ENCODE measurements around the gene LCN9. TPM values are rescaled to one million over a fixed set of nuclear protein-coding genes. Genes with fewer than 3 reads are reported as not detected.

LCN9 gene
- total and polyA plus RNA-seq, 4 experiments from 2014 or later = not detected

DNA sequence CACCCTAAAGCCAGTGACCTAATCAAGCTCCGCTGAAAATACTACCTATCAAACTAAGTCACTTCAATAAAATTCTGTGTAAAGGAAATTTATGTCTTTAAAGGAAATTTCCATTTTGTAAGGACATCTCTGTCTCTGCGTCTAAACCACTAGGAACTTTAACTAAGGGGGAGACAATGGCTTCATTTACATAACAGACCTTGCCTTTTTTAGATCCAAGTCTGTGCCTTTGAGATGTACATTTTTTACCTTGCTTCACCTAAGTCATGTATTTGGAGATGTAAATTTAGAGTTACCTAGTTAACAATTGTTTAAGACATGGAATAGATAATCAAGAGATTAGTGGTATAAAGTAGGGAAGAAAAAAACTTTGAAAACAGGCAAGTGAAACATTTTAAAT lies 13.6 kb upstream of the LCN9 start:
- no peak overlapping the region for H3K4me3 ChIP-seq (ENCODE audit: low read length in 2 of 2)
- no peak for DNase-seq
- intact Hi-C loops (cut with micrococcal nuclease) = no loop called here
- Mint-ChIP-seq H3K36me3 (peaks cover 0 to 4% of the 10 kb centered on the region in 2 donors), H3K4me3 (no peak overlapping the region), H3K4me1 (no peaks in the 10 kb centered on the region), H3K27me3 (peaks cover 4 to 6% of the 10 kb centered on the region in 2 donors), H3K27ac (no peak overlapping the region), H3K9me3 (peaks cover 7 to 59% (median 47%) of the 10 kb centered on the region in 8 donors)
- no peaks in the 10 kb centered on the region for H3K4me1 ChIP-seq (ENCODE audit: insufficient read depth, low read length)
- no peaks in the 10 kb centered on the region for H3K36me3 ChIP-seq (ENCODE audit: insufficient read depth, low read length)
- H3K27me3 ChIP-seq (ENCODE audit: insufficient read depth, low read length) = no peaks in the 10 kb centered on the region
- ChIA-PET CTCF (ENCODE audit: partially characterized antibody) (no interaction called here), POLR2A (ENCODE audit: partially characterized antibody) (no interaction called here)
- peaks cover 0 to 31% of the 10 kb centered on the region in 2 donors for H3K9me3 ChIP-seq (ENCODE audit: control insufficient read depth in 1 of 2, low read length in 2 of 2)
- H3K27ac ChIP-seq (ENCODE audit: low read depth, low read length) = no peak overlapping the region

DNA sequence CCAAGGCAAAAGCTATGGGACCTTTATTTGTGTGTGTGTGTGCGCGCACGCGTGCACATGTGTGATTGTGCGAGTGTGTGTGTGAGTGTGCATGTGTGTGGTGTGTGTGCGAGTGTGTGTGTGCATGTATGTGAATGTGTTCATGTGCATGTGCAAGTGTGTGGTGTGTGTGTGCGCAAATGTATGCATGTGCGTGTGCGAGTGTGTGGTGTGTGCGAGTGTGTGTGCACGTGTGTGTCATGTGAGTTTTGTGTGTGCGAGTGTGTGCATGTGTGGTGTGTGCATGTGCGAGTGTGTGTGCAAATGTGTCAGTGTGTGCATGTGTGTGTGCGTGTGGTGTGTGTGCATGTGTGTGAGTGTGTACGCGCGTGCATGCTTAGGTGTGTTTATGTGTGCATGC lies 12.7 kb upstream of the LCN9 start:
- Histone ChIP-seq H3K27ac (ENCODE audit: low read depth, low read length) (no peak overlapping the region), H3K4me1 (ENCODE audit: insufficient read depth, low read length) (no peaks in the 10 kb centered on the region), H3K36me3 (ENCODE audit: insufficient read depth, low read length) (no peaks in the 10 kb centered on the region), H3K9me3 (ENCODE audit: control insufficient read depth in 1 of 2, low read length in 2 of 2) (peaks cover 0 to 23% of the 10 kb centered on the region in 2 donors), H3K27me3 (ENCODE audit: insufficient read depth, low read length) (no peaks in the 10 kb centered on the region), H3K4me3 (ENCODE audit: low read length in 2 of 2) (no peak overlapping the region)
- ChIA-PET POLR2A (ENCODE audit: partially characterized antibody) (no interaction called here), CTCF (ENCODE audit: partially characterized antibody) (no interaction called here)
- Mint-ChIP-seq H3K27ac (no peak overlapping the region), H3K4me1 (no peaks in the 10 kb centered on the region), H3K9me3 (peaks cover 6 to 50% (median 38%) of the 10 kb centered on the region in 8 donors), H3K4me3 (no peak overlapping the region), H3K27me3 (peaks cover 6 to 10% of the 10 kb centered on the region in 2 donors), H3K36me3 (peaks cover 0 to 2% of the 10 kb centered on the region in 2 donors)
- intact Hi-C loops (cut with micrococcal nuclease) = no loop called here
- DNase-seq = no peak

DNA sequence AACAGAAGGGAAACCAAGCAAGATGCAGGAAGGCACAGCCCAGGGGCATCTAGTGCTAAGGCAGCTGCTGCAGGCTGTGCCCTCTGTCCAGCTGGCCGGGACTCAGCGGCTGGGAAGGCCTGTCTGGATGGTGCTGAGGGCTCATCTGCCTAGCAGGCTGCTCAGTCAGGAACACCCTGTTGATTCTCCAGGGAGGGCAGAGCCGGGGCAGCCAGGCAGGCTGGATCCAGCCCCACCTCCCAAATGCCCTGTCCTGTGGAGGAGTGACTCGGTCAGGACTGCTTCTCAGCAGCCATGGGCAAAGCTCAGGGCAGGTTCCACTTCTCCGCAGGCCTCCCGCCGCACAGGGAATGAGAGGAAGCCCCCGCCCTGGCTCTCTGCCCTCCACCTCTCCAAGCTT lies 7.8 kb upstream of the LCN9 start:
- H3K36me3 Mint-ChIP-seq = no peaks in the 10 kb centered on the region
- H3K27ac ChIP-seq (ENCODE audit: low read depth, low read length) = no peak overlapping the region
- no peaks in the 10 kb centered on the region for H3K36me3 ChIP-seq (ENCODE audit: insufficient read depth, low read length)
- no peak overlapping the region for H3K4me3 Mint-ChIP-seq
- POLR2A ChIA-PET (ENCODE audit: partially characterized antibody) = no interaction called here
- H3K9me3 ChIP-seq (ENCODE audit: control insufficient read depth in 1 of 2, low read length in 2 of 2) = no peaks in the 10 kb centered on the region
- H3K27me3 ChIP-seq (ENCODE audit: insufficient read depth, low read length) = no peaks in the 10 kb centered on the region
- H3K27me3 Mint-ChIP-seq = peaks cover 12 to 13% of the 10 kb centered on the region in 2 donors
- no peak overlapping the region for H3K27ac Mint-ChIP-seq
- H3K4me1 Mint-ChIP-seq = no peaks in the 10 kb centered on the region
- H3K9me3 Mint-ChIP-seq = peaks cover 0 to 4% (median 2%) of the 10 kb centered on the region in 8 donors
- H3K4me3 ChIP-seq (ENCODE audit: low read length in 2 of 2) = no peak overlapping the region
- H3K4me1 ChIP-seq (ENCODE audit: insufficient read depth, low read length) = no peaks in the 10 kb centered on the region
- intact Hi-C loops (cut with micrococcal nuclease) = no loop called here
- no peak for DNase-seq
- CTCF ChIA-PET (ENCODE audit: partially characterized antibody) = no interaction called here

DNA sequence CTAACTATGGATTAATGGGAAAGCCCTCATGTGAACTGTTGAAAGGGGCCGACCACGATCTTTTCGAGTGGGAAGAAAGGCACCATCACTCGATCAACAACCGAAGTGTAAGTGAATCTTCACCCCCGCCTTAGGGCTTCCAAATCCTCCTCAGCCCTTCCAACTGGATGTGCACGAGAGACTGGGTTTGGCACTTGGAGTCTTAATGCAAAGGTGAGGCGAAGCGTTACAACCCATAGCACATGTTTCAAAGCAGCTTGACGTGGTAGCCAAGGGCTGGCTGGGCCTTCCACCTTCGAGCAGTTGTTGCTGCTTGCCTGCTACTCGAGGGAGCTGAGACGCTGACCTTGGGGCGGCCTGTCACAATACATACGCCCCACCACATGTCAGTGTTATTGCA lies 5.7 kb upstream of the LCN9 start:
- POLR2A ChIA-PET (ENCODE audit: partially characterized antibody) = no interaction called here
- H3K4me3 Mint-ChIP-seq = no peak overlapping the region
- no peak overlapping the region for H3K27ac ChIP-seq (ENCODE audit: low read depth, low read length)
- CTCF ChIA-PET (ENCODE audit: partially characterized antibody) = interaction anchor here (0.9 kb wide), 1 partner anchor 36 kb away, joined by 3 read pairs; no protein-coding TSS in a partner anchor
- DNase-seq = no peak
- no peaks in the 10 kb centered on the region for H3K4me1 Mint-ChIP-seq
- no peaks in the 10 kb centered on the region for H3K27me3 ChIP-seq (ENCODE audit: insufficient read depth, low read length)
- H3K36me3 ChIP-seq (ENCODE audit: insufficient read depth, low read length) = no peaks in the 10 kb centered on the region
- H3K9me3 Mint-ChIP-seq = no peaks in the 10 kb centered on the region
- H3K9me3 ChIP-seq (ENCODE audit: control insufficient read depth in 1 of 2, low read length in 2 of 2) = no peaks in the 10 kb centered on the region
- H3K36me3 Mint-ChIP-seq = no peaks in the 10 kb centered on the region
- no peak overlapping the region for H3K27ac Mint-ChIP-seq
- intact Hi-C loops (cut with micrococcal nuclease) = no loop called here
- no peaks in the 10 kb centered on the region for H3K4me1 ChIP-seq (ENCODE audit: insufficient read depth, low read length)
- no peak overlapping the region for H3K4me3 ChIP-seq (ENCODE audit: low read length in 2 of 2)
- H3K27me3 Mint-ChIP-seq = peaks cover 12 to 13% of the 10 kb centered on the region in 2 donors

DNA sequence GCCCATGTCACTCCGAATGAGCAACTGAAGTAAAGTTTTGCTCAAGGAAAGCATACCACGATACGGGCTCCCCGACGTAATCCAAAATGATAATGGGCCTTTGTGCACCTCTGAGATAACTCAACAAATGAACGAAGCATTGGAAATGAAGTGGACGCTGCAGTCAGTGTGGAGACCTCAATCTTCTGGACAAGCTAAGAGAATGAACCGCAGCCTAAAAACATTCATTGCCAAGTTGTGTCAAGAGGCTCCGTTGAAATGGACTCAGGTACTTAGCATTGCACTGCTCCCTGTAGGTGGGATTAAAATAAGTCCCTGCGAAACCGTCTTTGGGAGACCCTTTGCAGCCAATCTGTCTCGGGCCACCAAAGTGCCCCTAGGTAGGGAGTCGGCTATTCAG lies 3.9 kb upstream of the LCN9 start:
- H3K4me3 ChIP-seq (ENCODE audit: low read length in 2 of 2) = no peak overlapping the region
- DNase-seq = no peak
- no peak overlapping the region for H3K27ac ChIP-seq (ENCODE audit: low read depth, low read length)
- CTCF ChIA-PET (ENCODE audit: partially characterized antibody) = no interaction called here
- H3K27me3 Mint-ChIP-seq = peaks cover 9 to 10% of the 10 kb centered on the region in 2 donors
- intact Hi-C loops (cut with micrococcal nuclease) = no loop called here
- no peaks in the 10 kb centered on the region for H3K36me3 ChIP-seq (ENCODE audit: insufficient read depth, low read length)
- H3K4me1 Mint-ChIP-seq = no peaks in the 10 kb centered on the region
- no peaks in the 10 kb centered on the region for H3K4me1 ChIP-seq (ENCODE audit: insufficient read depth, low read length)
- H3K36me3 Mint-ChIP-seq = no peaks in the 10 kb centered on the region
- H3K4me3 Mint-ChIP-seq = no peak overlapping the region
- no peak overlapping the region for H3K27ac Mint-ChIP-seq
- POLR2A ChIA-PET (ENCODE audit: partially characterized antibody) = no interaction called here
- H3K9me3 ChIP-seq (ENCODE audit: control insufficient read depth in 1 of 2, low read length in 2 of 2) = no peaks in the 10 kb centered on the region
- H3K9me3 Mint-ChIP-seq = no peaks in the 10 kb centered on the region
- H3K27me3 ChIP-seq (ENCODE audit: insufficient read depth, low read length) = no peaks in the 10 kb centered on the region

DNA sequence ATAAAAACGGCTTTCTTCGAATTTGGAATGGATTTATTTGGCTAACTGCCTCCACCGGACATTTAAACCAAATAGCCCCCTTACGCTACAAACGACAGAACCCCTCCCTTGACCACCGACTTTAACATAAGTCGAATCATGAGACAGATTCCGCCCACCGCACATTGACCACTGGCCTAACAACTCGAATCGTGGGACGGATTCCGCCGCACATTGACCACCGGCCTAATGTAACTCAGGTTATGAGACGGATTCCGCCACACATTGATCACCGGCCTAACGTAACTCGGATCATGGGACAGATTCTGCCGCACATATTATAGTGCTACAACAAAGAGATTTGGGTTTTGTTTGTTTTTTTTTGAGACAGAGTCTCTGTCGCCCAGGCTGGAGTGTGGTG lies 2.7 kb upstream of the LCN9 start:
- ChIA-PET POLR2A (ENCODE audit: partially characterized antibody) (no interaction called here), CTCF (ENCODE audit: partially characterized antibody) (no interaction called here)
- no peaks in the 10 kb centered on the region for H3K4me1 ChIP-seq (ENCODE audit: insufficient read depth, low read length)
- H3K36me3 ChIP-seq (ENCODE audit: insufficient read depth, low read length) = no peaks in the 10 kb centered on the region
- H3K27me3 ChIP-seq (ENCODE audit: insufficient read depth, low read length) = no peaks in the 10 kb centered on the region
- H3K9me3 Mint-ChIP-seq = no peaks in the 10 kb centered on the region
- H3K4me3 Mint-ChIP-seq = no peak overlapping the region
- no peak overlapping the region for H3K4me3 ChIP-seq (ENCODE audit: low read length in 2 of 2)
- peaks cover 4 to 6% of the 10 kb centered on the region in 2 donors for H3K27me3 Mint-ChIP-seq
- no peaks in the 10 kb centered on the region for H3K9me3 ChIP-seq (ENCODE audit: control insufficient read depth in 1 of 2, low read length in 2 of 2)
- no peaks in the 10 kb centered on the region for H3K4me1 Mint-ChIP-seq
- no peaks in the 10 kb centered on the region for H3K36me3 Mint-ChIP-seq
- no peak overlapping the region for H3K27ac Mint-ChIP-seq
- H3K27ac ChIP-seq (ENCODE audit: low read depth, low read length) = no peak overlapping the region
- intact Hi-C loops (cut with micrococcal nuclease) = no loop called here
- no peak for DNase-seq

DNA sequence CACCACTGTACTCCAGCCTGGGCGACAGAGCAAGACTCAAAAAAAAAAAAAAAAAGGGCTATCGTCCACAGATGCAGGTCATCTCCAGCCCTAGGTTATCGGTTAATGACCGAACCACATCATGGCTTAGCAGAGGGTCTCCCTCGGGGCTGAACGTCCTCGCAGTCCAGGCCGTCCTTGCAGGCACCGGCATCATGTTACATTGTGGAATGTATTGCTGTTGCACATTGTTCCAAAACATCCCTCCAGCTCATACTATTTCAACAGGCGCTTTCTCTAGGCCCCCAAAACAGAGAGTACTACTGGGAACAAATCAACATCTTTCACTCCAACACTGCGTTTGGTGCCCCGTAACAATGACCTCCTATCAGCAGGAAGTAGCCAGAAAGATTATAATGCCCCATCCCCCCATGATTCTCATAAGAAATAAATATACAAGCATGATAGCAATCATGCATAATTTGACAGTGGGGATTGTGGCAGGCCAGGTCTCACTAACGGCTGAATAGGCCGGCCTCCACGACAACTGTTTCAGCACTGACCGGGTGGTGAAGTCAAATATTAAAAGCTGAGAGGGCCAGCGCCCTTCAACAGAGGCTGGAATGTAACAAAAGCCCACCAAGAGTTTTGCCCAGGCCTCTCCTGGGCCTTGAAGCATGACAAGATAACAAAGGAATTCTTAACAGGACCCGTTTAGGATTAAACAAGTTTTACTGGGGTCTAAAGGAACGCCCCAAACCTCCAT lies 1.1 kb upstream of the LCN9 start:
- Mint-ChIP-seq H3K4me1 (no peaks in the 10 kb centered on the region), H3K36me3 (no peaks in the 10 kb centered on the region), H3K27ac (peak overlapping the region in 1 of 7 donors; percentile 30), H3K9me3 (no peaks in the 10 kb centered on the region), H3K4me3 (no peak overlapping the region), H3K27me3 (peaks cover 2% of the 10 kb centered on the region in 2 donors)
- Histone ChIP-seq H3K4me1 (ENCODE audit: insufficient read depth, low read length) (no peaks in the 10 kb centered on the region), H3K27ac (ENCODE audit: low read depth, low read length) (no peak overlapping the region), H3K9me3 (ENCODE audit: control insufficient read depth in 1 of 2, low read length in 2 of 2) (no peaks in the 10 kb centered on the region), H3K36me3 (ENCODE audit: insufficient read depth, low read length) (no peaks in the 10 kb centered on the region), H3K4me3 (ENCODE audit: low read length in 2 of 2) (no peak overlapping the region), H3K27me3 (ENCODE audit: insufficient read depth, low read length) (no peaks in the 10 kb centered on the region)
- no peak for DNase-seq
- CTCF ChIA-PET (ENCODE audit: partially characterized antibody) = no interaction called here
- intact Hi-C loops (cut with micrococcal nuclease) = no loop called here
- POLR2A ChIA-PET (ENCODE audit: partially characterized antibody) = no interaction called here

DNA sequence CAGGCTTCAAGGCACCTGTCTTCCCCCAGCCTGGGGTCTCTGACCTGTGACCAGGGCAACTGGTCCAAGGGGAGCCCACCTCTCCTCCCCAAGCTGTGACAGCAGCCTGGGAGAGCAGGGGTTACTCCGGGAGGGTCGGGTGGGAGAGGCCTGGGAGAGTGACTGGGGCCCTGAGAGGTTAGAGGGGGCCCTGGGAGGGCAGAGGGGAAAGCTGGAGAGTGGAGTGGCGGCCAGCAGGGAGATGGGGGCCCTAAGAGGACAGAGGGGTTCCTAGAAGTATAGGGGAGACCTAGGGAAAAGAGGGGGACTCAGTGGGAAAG lies 302 bp downstream of the LCN9 start:
- no peaks in the 10 kb centered on the region for H3K4me1 ChIP-seq (ENCODE audit: insufficient read depth, low read length)
- no peaks in the 10 kb centered on the region for H3K36me3 ChIP-seq (ENCODE audit: insufficient read depth, low read length)
- H3K4me3 Mint-ChIP-seq = no peak overlapping the region
- H3K9me3 ChIP-seq (ENCODE audit: control insufficient read depth in 1 of 2, low read length in 2 of 2) = no peaks in the 10 kb centered on the region
- DNase-seq = no peak
- H3K9me3 Mint-ChIP-seq = no peaks in the 10 kb centered on the region
- no peaks in the 10 kb centered on the region for H3K27me3 ChIP-seq (ENCODE audit: insufficient read depth, low read length)
- no peak overlapping the region for H3K27ac Mint-ChIP-seq
- POLR2A ChIA-PET (ENCODE audit: partially characterized antibody) = no interaction called here
- H3K36me3 Mint-ChIP-seq = no peaks in the 10 kb centered on the region
- intact Hi-C loops (cut with micrococcal nuclease) = no loop called here
- H3K4me3 ChIP-seq (ENCODE audit: low read length in 2 of 2) = no peak overlapping the region
- H3K27ac ChIP-seq (ENCODE audit: low read depth, low read length) = no peak overlapping the region
- no peaks in the 10 kb centered on the region for H3K27me3 Mint-ChIP-seq
- H3K4me1 Mint-ChIP-seq = no peaks in the 10 kb centered on the region
- CTCF ChIA-PET (ENCODE audit: partially characterized antibody) = no interaction called here

Data from CD4-positive, alpha-beta memory T cell (primary cell).